Peyer's patch (tissue), 4 donors: ENCODE measurements around the gene AFM.

Experiments used
- POLR2A ChIP-seq, 2 donors: fragments of 450-650 bp; IDR thresholded peaks; one replicate each; pipeline ENCODE4 v1.5.1; 2017; ENCODE audit warnings: antibody characterized with exemption in 2 of 2, mild to moderate bottlenecking in 2 of 2, moderate library complexity in 2 of 2
- TF ChIP-seq, protein P1 (sequence below), 6 experiments: fragments of 450-650 bp in 4 of 6; fragments of 200-600 bp in 2 of 6; sonication (generic) in 1 of 6; IDR thresholded peaks; one replicate each; pipeline ENCODE4 v1.5.1; 2017 to 2019; ENCODE audit warnings: antibody characterized with exemption in 6 of 6, mild to moderate bottlenecking in 3 of 6, moderate library complexity in 1 of 6

DNA sequence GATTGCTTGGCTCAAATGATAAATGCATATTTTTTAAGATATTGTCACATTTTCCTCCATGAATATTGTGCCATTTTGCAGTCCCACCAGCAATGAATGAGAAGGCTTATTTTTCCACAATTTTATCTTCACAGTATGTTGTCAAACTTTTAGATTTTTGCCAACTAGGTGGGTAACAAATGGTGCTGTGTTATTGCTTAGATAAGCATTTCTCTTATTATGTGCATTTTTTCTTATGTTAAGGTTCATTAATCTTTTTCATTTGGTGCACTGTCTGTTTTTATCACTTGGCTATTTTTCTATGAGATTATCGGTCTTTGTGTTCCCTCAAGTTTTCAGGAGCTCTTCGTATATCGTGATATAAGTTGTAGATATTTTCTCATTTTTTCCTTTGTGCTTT lies 13.4 kb upstream of the AFM start:
- TF ChIP-seq, protein P1, sequence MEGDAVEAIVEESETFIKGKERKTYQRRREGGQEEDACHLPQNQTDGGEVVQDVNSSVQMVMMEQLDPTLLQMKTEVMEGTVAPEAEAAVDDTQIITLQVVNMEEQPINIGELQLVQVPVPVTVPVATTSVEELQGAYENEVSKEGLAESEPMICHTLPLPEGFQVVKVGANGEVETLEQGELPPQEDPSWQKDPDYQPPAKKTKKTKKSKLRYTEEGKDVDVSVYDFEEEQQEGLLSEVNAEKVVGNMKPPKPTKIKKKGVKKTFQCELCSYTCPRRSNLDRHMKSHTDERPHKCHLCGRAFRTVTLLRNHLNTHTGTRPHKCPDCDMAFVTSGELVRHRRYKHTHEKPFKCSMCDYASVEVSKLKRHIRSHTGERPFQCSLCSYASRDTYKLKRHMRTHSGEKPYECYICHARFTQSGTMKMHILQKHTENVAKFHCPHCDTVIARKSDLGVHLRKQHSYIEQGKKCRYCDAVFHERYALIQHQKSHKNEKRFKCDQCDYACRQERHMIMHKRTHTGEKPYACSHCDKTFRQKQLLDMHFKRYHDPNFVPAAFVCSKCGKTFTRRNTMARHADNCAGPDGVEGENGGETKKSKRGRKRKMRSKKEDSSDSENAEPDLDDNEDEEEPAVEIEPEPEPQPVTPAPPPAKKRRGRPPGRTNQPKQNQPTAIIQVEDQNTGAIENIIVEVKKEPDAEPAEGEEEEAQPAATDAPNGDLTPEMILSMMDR (IDR thresholded peaks at IDR 0.05) = no peak
- TF ChIP-seq POLR2A (IDR thresholded peaks at IDR 0.05) = no peak
